ENCODE results near the gene XPNPEP3.
"Not testable (repeated sequence)": the region's sequence is repeated elsewhere in the genome, so short reads cannot be mapped to it uniquely, and the experiment has no call there.

The XPNPEP3 gene

DNA sequence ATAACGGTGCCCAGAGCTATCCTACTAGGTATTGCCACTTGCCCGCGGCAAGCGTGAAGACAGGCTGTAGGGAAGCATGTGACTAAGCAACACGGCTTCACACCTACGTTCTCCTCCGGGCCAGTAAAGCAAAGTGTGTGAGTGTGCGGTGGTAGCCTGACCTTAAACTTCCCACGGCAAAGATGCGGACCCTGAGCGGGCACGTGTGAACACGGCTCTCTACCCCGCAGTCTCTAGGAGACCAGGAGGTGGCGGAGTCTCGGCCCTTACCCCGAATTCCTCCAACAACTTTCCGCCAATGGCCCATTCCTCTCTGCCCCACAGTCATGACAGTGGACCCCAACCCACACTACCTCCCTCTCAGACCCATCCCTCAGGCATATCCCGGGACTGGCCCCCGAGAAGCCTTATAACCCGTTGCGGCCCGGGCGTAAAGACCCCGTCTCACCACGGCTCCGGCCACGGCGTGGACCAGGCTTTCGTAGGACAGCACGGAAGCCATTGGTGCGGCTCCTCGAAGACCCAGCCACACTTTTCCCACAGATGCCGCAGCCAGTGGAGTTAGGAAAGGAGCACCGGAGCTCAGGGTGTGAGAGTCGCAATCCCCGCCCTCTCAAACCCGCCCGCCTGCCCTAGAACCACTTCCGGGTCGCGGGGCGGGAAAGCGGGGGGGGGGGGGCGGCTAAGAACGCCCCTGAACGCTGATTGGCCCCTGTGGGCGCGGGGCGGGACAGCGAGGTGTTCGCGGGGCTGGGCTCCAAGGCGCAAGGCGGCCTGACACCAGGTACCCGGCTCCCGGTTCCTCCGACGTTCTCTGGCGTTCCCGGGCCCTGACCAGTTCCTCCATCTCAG is 38.0 kb upstream of the XPNPEP3 start, which contains the start of gene SLC25A17:
Gene SLC25A17 (minus strand): TSS at position 600 of the 852 bp plus-strand sequence. CDS start 98 bp downstream, at position 502.
- TF ChIP-seq, protein P1, sequence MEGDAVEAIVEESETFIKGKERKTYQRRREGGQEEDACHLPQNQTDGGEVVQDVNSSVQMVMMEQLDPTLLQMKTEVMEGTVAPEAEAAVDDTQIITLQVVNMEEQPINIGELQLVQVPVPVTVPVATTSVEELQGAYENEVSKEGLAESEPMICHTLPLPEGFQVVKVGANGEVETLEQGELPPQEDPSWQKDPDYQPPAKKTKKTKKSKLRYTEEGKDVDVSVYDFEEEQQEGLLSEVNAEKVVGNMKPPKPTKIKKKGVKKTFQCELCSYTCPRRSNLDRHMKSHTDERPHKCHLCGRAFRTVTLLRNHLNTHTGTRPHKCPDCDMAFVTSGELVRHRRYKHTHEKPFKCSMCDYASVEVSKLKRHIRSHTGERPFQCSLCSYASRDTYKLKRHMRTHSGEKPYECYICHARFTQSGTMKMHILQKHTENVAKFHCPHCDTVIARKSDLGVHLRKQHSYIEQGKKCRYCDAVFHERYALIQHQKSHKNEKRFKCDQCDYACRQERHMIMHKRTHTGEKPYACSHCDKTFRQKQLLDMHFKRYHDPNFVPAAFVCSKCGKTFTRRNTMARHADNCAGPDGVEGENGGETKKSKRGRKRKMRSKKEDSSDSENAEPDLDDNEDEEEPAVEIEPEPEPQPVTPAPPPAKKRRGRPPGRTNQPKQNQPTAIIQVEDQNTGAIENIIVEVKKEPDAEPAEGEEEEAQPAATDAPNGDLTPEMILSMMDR (IDR thresholded peaks at IDR 0.05; ENCODE audit: low read depth, low read length), result peak; percentile 57
- H3K27ac ChIP-seq, result peak within 1 kb of the TSS; percentile 78
- DNase-seq, result peak; percentile 87

DNA sequence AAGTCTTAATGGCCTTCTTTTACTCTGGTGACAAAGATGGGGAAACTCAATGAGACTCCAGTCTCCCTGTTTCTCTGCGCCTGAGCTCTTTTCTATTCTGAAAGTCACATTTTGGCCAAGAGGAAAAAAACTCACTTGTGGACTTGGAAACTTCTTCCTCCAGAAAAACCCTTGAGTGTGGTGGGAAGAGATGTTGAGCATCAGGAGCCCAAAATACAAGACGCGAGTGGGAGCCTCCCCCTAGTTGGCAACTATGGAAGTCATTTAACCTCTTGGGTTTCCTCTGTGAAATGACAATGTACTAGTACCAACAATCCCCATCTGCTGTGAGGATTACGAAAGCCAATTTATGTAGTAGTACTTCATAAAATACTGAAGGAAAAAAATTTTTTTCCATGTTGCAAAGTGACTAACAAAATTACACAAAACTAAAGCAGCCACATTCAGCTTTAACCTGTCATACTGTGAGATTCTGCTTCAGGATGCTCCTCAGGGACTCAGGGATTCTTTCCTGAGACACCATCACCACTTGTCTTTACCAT is 37.3 kb upstream of the XPNPEP3 start:
- H3K9me3 ChIP-seq (ENCODE audit: severe bottlenecking), result no peaks in the 10 kb centered on the region
- peak overlapping the region; percentile 78 for H3K27ac ChIP-seq
- DNase-seq, result peak; percentile 18
- H3K36me3 ChIP-seq, result peaks cover 9% of the 10 kb centered on the region
- TF ChIP-seq, protein P1 (IDR thresholded peaks at IDR 0.05; ENCODE audit: low read depth, low read length), result no peak
- peak overlapping the region; percentile 71 for H3K4me3 ChIP-seq (ENCODE audit: low read depth, low read length)
- no peaks in the 10 kb centered on the region for H3K27me3 ChIP-seq (ENCODE audit: insufficient read depth, low read depth, severe bottlenecking)

More for the DNA sequence above, 38.0 kb upstream of the XPNPEP3 start, which contains the start of gene SLC25A17:
- peaks cover 6% of the 10 kb centered on the region for H3K36me3 ChIP-seq
- H3K27me3 ChIP-seq (ENCODE audit: insufficient read depth, low read depth, severe bottlenecking), result no peaks in the 10 kb centered on the region
- H3K9me3 ChIP-seq (ENCODE audit: severe bottlenecking), result no peaks in the 10 kb centered on the region
- peak within 1 kb of the TSS; percentile 71 for H3K4me3 ChIP-seq (ENCODE audit: low read depth, low read length)

DNA sequence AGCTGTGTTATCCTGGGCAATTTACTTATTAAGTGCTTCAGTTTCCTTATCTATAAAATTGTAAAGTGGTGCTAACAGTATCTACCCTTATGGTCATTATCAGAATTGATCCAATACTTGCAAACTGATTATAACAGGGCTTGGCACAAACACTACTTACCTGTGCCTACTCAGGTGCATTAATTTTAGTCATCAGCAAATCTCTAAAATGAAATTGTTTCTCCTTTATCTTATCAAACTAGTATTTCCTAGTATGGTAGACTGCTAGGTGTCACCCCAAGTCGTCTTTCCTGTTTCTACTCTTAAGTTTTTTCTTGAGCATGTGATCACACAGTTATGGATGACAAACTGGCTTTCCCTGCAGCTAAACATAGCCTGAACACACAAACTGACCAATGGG is 33.5 kb upstream of the XPNPEP3 start:
- Histone ChIP-seq H3K9me3 (ENCODE audit: severe bottlenecking) (no peaks in the 10 kb centered on the region), H3K4me3 (ENCODE audit: low read depth, low read length) (no peak overlapping the region), H3K27me3 (ENCODE audit: insufficient read depth, low read depth, severe bottlenecking) (no peaks in the 10 kb centered on the region), H3K36me3 (peaks cover 34% of the 10 kb centered on the region), H3K27ac (no peak overlapping the region)
- TF ChIP-seq, protein P1 (IDR thresholded peaks at IDR 0.05; ENCODE audit: low read depth, low read length), result no peak
- no peak for DNase-seq

DNA sequence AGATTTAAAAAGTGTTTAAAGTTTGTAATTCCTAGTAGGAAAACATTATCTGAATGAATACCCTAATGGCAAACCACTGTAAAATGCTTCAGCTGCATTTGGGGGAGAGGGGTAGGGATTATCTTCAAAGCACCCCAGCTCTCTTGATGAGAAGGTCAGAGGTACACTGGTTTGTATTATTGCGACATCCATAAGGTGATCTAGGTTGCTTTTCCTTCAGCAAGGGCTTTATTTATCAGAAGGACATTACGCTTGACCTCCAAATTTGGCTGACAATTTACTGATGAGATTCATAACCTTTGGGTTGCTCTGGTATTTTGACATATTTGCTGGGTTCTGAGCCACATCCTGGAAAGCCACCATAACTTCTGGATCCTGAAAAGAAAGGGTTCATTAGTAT is 30.7 kb upstream of the XPNPEP3 start:
- H3K27ac ChIP-seq; H3K27me3 ChIP-seq (ENCODE audit: insufficient read depth, low read depth, severe bottlenecking); H3K9me3 ChIP-seq (ENCODE audit: severe bottlenecking); DNase-seq; H3K4me3 ChIP-seq (ENCODE audit: low read depth, low read length): not testable (repeated sequence)
- H3K36me3 ChIP-seq, result peaks cover 57% of the 10 kb centered on the region

DNA sequence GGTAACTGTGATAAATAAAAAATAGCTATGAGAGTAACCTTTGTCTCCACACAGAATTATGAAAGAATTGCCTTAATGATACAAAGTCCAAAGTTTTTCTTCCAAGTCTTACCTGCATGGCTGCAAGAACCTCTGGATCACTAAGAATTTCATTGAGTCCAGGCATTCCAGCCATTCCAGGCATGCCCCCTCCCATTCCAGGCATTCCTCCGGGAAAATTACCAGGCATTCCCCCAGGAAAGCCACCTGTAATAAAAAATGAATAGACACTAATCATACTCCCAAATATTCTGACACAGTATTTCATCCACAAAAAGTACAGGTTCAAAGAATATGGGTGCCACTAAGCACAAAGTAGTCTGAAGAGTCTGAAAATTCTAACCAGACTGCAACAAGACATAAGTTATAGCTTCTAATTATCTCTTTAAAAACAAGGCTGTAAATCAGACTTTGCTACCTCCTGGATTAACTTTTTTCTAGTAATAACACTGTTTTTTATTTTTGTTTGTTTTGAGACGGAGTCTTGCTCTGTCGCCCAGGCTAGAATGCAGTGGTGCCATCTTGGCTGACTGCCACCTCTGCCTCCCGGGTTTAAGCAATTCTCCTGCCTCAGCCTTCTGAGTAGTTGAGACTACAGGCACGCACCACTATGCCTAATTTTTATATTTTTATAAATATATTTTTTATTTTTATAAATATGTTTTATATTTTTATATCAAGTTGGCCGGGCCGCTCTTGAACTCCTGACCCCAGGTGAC is 29.8 kb upstream of the XPNPEP3 start:
- Histone ChIP-seq H3K36me3 (peaks cover 66% of the 10 kb centered on the region), H3K9me3 (ENCODE audit: severe bottlenecking) (no peaks in the 10 kb centered on the region), H3K27me3 (ENCODE audit: insufficient read depth, low read depth, severe bottlenecking) (no peaks in the 10 kb centered on the region), H3K27ac (no peak overlapping the region), H3K4me3 (ENCODE audit: low read depth, low read length) (no peak overlapping the region)
- TF ChIP-seq, protein P1 (IDR thresholded peaks at IDR 0.05; ENCODE audit: low read depth, low read length), result no peak
- DNase-seq, result no peak

DNA sequence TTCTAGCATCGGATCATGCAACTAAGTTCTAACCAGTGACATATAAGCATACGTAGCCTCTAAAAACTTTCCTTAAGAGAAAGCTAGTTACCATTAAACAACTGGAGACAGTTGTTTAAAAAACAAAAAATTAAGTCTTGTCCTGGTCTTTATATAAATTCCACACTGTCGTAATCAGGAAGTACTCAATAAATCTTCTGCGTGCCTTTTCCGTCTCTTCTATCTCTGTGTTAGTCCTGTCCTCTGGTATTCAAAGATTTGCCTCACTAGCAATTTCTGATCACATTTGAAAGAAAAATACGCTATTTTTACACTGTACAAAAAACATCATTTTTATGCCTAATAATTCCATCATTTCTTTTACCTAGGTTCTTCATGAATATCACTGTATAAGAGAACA is 27.8 kb upstream of the XPNPEP3 start:
- TF ChIP-seq, protein P1 (IDR thresholded peaks at IDR 0.05; ENCODE audit: low read depth, low read length), result no peak
- peaks cover 76% of the 10 kb centered on the region for H3K36me3 ChIP-seq
- no peak overlapping the region for H3K27ac ChIP-seq

More for the DNA sequence above, 27.8 kb upstream of the XPNPEP3 start:
- Histone ChIP-seq H3K27me3 (ENCODE audit: insufficient read depth, low read depth, severe bottlenecking) (no peaks in the 10 kb centered on the region), H3K9me3 (ENCODE audit: severe bottlenecking) (no peaks in the 10 kb centered on the region), H3K4me3 (ENCODE audit: low read depth, low read length) (no peak overlapping the region)
- no peak for DNase-seq

Data from WERI-Rb-1 (cell line).